NT2/D1 (cell line): ENCODE measurements around the gene VIPR1.
"Not testable (repeated sequence)": the region's sequence is repeated elsewhere in the genome, so short reads cannot be mapped to it uniquely, and the experiment has no call there.

ENCODE experiments used
- DNase-seq: peaks from one replicate; pipeline ENCODE4 v3.0.0-alpha.2; 2011; ENCODE audit warnings: low read depth, low spot score
- H3K27me3 ChIP-seq: 2 replicates; pipeline ENCODE4 v1.6.0; 2011; ENCODE audit warnings: mild to moderate bottlenecking; ENCODE audit not compliant: insufficient read length, insufficient read depth
- H3K36me3 ChIP-seq: 2 replicates; pipeline ENCODE4 v1.6.1; 2011; ENCODE audit warnings: mild to moderate bottlenecking, low read length, mixed read lengths; ENCODE audit not compliant: insufficient read depth, insufficient read length
- H3K4me1 ChIP-seq: 2 replicates; pipeline ENCODE4 v1.5.1; 2011; ENCODE audit not compliant: insufficient read depth, insufficient read length
- H3K4me3 ChIP-seq: 2 replicates; pipeline ENCODE4 v1.5.1; 2011; ENCODE audit warnings: low read depth; ENCODE audit not compliant: insufficient read length
- H3K9ac ChIP-seq: 2 replicates; pipeline ENCODE4 v1.6.0; 2011; ENCODE audit warnings: low read depth; ENCODE audit not compliant: insufficient read length
- H3K9me3 ChIP-seq: 2 replicates; pipeline ENCODE4 v1.5.1; 2011; ENCODE audit warnings: mild to moderate bottlenecking, low read length; ENCODE audit not compliant: insufficient read depth
- SUZ12 ChIP-seq: IDR thresholded peaks from 2 replicates; pipeline ENCODE4 v1.6.1; 2011; ENCODE audit not compliant: insufficient read length, insufficient read depth; ENCODE audit errors: extremely low read depth
- YY1 ChIP-seq: IDR thresholded peaks from 2 replicates; pipeline ENCODE4 v1.6.1; 2011; ENCODE audit not compliant: insufficient read length, insufficient read depth
- ZNF274 ChIP-seq: IDR thresholded peaks from 2 replicates; pipeline ENCODE4 v1.6.1; 2011; ENCODE audit warnings: mild to moderate bottlenecking, low read depth, low read length

The VIPR1 gene

DNA sequence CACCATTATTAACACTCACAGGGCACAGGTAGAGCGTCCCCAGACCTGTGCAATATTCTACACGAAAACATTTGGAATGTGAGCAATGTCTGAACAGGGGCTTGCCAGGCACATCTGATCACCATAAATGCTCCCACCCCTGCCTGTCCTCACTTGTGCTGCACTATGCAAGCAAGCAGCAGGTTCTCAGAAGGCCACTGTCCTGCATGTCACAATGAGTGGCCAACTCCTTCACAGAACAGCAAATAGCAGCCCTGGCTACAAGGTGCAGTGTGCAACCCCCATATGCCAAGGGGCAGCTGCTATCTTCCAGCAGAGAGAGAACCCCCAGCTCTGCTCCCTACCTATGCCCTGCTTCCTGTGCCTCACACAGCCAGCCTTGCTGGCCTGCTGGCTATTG, 46.7 kb downstream of the VIPR1 start:
- DNase-seq = no peak
- H3K4me1 ChIP-seq = peaks cover 2% of the 10 kb centered on the region
- no peak overlapping the region for H3K9ac ChIP-seq
- H3K27me3 ChIP-seq = no peaks in the 10 kb centered on the region
- H3K9me3 ChIP-seq = no peaks in the 10 kb centered on the region
- TF ChIP-seq SUZ12 = no peak
- H3K36me3 ChIP-seq = peaks cover 46% of the 10 kb centered on the region
- no peak overlapping the region for H3K4me3 ChIP-seq

DNA sequence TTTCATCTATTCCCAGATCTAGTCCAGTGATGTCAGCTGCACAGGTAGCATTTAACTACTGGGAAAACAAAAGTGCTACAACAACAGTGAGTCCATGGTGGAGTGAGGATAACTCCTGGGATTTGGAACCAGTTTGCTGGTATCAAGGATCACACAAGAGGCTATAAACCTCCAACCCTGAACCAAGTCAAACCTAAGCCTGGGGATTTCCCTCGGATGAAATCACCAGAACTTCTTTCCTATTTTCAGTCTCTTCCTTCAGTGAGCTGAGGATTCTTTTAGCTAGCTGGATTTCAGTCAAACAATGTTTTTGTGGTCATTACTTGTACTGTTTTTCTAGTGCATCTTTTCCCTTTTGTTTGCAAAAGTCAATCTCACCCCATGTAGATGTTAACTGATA, 47.8 kb downstream of the VIPR1 start:
- Histone ChIP-seq H3K4me3 (no peak overlapping the region), H3K9ac (no peak overlapping the region), H3K9me3 (no peaks in the 10 kb centered on the region), H3K27me3 (no peaks in the 10 kb centered on the region), H3K4me1 (peaks cover 2% of the 10 kb centered on the region), H3K36me3 (peaks cover 54% of the 10 kb centered on the region)
- DNase-seq = no peak
- TF ChIP-seq YY1 = no peak
- no peak for TF ChIP-seq SUZ12
- TF ChIP-seq ZNF274 = no peak

DNA sequence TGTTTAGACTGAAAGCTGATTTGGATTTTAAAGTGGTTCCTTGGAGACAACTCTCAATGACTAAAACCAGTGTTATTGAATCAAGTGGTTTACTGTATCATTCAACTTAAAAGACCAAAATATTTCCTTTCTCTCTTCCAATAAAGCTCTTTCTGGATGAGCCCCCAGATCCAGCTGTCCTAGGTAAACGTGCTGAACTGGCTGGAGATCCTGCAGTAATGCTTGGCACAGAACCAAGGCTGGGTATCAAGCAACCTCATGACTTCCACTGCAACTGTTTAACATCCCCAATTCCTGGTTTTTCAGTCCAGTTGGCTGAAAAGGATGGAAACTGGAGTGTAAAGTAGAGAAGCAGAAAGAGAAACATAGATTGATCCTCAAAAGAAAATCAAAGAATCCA, 50.4 kb downstream of the VIPR1 start:
- Histone ChIP-seq H3K36me3 (peaks cover 74% of the 10 kb centered on the region), H3K4me1 (peaks cover 2% of the 10 kb centered on the region), H3K9ac (no peak overlapping the region), H3K4me3 (no peak overlapping the region), H3K9me3 (no peaks in the 10 kb centered on the region), H3K27me3 (no peaks in the 10 kb centered on the region)
- TF ChIP-seq YY1 (no peak), SUZ12 (no peak), ZNF274 (no peak)
- DNase-seq = no peak

DNA sequence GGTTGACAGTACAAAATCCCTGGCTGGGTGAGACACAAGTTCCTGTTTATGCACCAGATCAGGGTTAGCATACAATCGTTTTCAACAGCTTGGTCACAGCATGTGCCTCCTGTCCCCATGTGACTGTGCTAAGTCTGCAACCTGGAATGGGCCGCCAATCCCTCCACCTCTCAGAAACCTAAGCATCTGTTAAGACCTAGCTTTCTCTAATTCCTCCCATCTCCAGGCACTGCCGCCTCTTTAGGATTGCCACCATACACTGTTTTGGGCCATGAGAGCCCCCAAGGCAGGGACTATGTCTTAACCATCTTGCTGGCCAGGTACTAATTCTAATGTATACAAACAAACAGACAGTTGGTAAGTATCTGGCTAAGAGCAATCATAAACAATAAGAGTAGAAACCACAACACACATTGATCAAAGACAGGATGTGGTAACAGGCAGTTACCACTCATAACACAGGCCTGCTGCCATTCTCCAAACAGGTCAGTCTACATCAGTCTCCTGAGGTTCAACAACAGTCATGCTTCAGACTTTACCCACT, 53.7 kb downstream of the VIPR1 start:
- H3K27me3 ChIP-seq = no peaks in the 10 kb centered on the region
- no peak overlapping the region for H3K4me3 ChIP-seq
- H3K36me3 ChIP-seq = peaks cover 84% of the 10 kb centered on the region
- H3K9me3 ChIP-seq = no peaks in the 10 kb centered on the region
- peaks cover 2% of the 10 kb centered on the region for H3K4me1 ChIP-seq
- no peak for DNase-seq
- TF ChIP-seq ZNF274 = no peak
- no peak for TF ChIP-seq YY1
- no peak for TF ChIP-seq SUZ12
- no peak overlapping the region for H3K9ac ChIP-seq

DNA sequence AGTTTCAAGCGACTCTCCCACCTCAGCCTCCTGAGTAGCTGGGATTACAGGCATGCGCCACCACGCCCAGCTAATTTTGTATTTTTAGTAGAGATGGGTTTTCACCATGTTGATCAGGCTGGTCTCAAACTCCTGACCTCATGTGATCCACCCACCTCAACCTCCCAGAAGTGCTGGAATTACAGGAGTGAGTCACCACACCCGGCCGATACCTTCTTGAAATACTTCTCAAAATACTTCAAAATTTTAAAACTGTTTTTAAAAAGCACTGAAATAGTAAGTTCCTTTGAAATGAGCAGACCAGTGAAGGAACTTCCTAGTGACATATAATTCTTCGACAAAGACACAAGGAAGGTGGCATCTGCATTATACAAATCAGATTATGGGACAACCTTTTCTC, 54.4 kb downstream of the VIPR1 start:
- H3K9ac ChIP-seq, DNase-seq: not testable (repeated sequence)
- H3K36me3 ChIP-seq = peaks cover 83% of the 10 kb centered on the region

DNA sequence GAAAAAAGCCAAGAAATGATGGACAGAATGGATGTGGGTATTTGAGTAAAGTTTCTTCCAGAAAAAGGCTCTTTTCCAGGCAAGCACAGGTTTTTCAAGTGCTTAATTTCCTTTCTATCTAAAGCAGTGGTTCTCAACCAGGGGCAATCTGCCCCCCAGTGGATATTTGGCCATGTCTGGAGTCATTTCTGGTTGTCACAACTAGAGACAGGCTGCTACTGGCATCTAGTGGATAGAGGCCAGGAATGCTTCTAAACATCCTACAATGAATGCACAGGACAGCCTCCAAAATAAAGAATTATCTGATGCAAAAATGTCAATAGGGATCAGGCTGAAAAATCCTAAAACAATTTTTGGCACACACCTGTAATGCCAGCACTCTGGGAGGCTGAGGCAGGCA, 55.4 kb downstream of the VIPR1 start:
- Histone ChIP-seq H3K4me3 (no peak overlapping the region), H3K4me1 (peaks cover 2% of the 10 kb centered on the region), H3K9ac (no peak overlapping the region), H3K27me3 (no peaks in the 10 kb centered on the region), H3K36me3 (peaks cover 82% of the 10 kb centered on the region), H3K9me3 (no peaks in the 10 kb centered on the region)
- peak; percentile 18 for DNase-seq
- TF ChIP-seq SUZ12 (no peak), YY1 (no peak), ZNF274 (no peak)

More for the DNA sequence above, 54.4 kb downstream of the VIPR1 start:
- H3K4me3 ChIP-seq, H3K27me3 ChIP-seq, H3K4me1 ChIP-seq, H3K9me3 ChIP-seq: not testable (repeated sequence)

DNA sequence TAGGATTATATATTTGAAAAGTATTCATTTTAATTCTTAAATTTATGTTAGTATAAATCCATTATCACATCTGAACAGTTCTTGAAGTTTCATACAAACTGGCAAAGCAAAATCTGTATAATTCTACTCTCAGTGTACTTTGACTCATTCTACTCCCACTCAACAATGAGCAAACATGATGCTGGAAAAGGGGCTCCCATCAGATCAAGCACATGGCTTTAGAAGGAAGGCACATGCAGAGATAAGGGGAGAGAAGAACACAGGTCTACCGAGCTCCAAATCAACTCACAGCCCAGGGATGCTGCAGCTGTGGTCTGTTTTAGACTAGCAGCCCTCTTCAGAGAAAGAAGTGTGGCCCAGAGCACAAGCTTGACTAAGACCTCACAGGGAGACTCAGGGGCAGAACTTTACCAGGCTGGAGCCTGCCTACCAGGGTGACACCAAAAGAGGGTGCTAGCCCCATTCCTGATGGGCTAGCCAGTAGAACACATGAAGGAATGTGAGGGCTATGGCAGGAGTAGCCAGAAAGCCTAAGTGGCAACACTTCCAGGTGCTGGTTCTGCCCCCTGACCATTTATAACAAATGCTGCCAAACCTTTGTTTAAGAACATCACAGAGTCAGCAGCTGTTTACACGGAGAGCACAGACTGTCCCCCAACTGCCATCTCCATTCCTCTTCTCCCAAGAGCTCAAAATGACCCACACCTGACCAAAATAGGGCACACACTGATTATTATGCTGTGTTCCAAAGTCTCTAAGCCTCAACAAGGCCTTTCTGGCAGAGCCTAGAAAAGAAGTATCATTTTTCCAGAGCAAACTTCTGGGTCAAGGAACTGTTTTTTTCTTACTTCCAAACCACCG, 59.8 kb downstream of the VIPR1 start:
- peaks cover 80% of the 10 kb centered on the region for H3K36me3 ChIP-seq

DNA sequence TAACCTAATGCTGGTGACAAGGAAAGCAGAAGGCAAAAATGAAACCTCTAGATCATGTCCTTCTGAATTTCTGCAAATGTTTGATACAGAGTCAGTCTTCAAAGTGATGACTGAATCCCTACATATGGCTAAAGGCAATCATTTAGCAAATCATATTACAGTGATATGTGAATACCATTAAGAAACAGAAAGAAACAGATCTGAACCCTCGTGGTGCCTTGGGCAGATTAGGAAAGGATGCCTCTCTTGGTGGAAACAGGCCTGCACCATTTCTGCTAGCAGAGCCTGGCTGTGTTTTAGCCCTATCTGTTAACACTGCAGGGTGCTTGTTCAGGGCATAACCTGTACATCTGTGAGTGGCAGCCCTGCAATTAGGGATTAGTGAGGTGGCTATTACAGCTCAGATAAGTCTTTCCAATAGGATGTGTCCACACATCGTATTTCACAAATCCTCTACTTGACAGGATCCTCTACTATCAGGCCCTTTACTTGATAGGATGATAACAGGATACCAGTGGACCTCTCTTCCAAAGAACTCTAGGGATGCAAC, 67.2 kb downstream of the VIPR1 start:
- Histone ChIP-seq H3K36me3 (peaks cover 68% of the 10 kb centered on the region), H3K27me3 (no peaks in the 10 kb centered on the region), H3K4me3 (no peak overlapping the region), H3K9me3 (peaks cover 11% of the 10 kb centered on the region), H3K4me1 (no peaks in the 10 kb centered on the region), H3K9ac (no peak overlapping the region)
- no peak for TF ChIP-seq SUZ12
- no peak for TF ChIP-seq ZNF274
- no peak for TF ChIP-seq YY1
- no peak for DNase-seq

More for the DNA sequence above, 59.8 kb downstream of the VIPR1 start:
- H3K9me3 ChIP-seq = no peaks in the 10 kb centered on the region
- DNase-seq = no peak
- no peak for TF ChIP-seq ZNF274
- no peak for TF ChIP-seq YY1
- TF ChIP-seq SUZ12 = no peak
- H3K9ac ChIP-seq = no peak overlapping the region
- H3K4me1 ChIP-seq = no peaks in the 10 kb centered on the region
- no peak overlapping the region for H3K4me3 ChIP-seq
- no peaks in the 10 kb centered on the region for H3K27me3 ChIP-seq
